ENCODE data around the gene CYP24A1. TPM values are rescaled to one million over a fixed set of nuclear protein-coding genes. Genes with fewer than 3 reads are reported as not detected.

CYP24A1 gene
- total RNA-seq, 1 donor from 2014 or later = not detected

DNA sequence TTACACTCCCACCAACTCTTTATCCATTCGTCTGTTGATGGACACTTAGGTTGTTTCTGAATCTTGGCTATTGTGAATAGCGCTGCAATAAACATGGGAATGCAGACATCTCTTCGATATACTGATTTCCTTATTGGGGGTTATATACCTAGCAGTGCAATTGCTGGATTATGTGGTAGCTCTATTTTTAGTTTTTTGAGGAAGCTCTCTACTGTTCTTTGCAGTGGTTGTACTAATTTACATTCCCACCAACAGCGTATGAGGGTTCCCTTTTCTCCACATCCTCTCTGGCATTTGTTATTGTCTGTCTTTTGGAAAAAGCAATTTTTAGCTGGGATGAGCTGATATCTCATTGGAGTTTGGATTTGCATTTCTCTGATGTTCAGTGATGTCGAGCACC, 29.5 kb upstream of the CYP24A1 start:
- no peak for DNase-seq (ENCODE audit: low read depth in 2 of 2)

DNA sequence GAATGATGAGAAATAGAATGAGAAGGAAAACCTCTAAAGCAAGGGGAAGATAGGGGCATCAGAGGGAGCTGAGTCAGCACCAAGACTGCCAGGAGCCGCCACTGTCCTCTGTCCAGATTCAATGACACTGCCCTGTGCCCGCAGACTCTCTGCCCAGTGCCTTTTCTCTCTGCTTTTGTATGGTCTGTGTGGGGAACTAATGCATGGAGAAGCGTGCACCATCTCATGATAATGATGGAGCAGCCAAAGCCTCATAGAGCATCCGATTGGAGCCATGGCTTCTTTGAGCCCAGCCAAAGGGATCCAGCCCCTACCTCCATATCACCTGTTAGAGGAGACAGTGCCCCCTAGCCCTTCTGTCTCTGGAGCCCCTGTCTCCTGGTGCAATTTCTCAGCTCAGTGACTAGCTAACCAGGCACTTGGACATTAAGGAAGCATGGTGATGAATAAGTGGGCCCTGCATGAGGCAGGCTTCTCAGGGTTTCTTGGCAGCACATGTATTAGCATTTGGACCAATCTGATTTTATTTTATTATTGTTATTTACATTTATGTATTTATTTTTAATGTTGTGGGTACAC, 27.6 kb upstream of the CYP24A1 start:
- DNase-seq (ENCODE audit: low read depth in 2 of 2) = no peak

DNA sequence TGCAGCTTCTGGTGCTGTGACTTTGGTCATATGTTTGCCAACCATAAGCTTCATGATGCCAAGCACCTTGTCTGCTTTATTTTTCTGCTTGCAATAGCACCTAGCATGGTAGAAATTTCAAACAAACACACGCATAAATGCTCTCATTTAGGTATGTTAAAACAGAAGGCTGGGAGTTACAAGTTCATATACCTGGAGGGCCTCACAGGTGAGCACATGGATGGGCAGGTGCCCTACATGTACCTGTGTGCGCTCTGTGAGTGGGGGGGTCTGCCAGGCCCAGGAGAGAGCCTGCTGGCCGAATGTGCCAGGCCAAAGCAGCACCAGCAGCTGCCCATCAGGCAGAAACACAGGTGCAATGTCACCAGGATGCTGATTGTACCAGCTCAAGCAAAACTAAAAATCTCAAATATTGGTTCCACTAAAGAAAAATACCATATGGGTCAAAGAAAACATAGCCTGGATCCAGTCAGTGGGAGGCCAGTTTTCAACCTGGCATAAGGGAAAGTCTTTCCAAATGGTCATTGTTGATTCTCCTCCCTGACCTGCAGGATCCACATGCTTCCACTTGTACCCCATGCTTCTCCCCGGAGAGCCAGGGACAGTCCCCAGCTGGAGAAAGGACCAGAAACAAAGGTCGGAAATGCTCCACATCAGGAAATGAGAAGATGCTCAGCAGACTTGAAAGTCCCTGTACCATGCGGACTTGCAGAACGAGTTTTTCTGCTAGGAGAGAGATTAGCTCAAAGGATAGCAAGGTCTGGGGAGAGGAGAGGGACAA, 26.9 kb upstream of the CYP24A1 start:
- no peak for DNase-seq (ENCODE audit: low read depth in 2 of 2)

DNA sequence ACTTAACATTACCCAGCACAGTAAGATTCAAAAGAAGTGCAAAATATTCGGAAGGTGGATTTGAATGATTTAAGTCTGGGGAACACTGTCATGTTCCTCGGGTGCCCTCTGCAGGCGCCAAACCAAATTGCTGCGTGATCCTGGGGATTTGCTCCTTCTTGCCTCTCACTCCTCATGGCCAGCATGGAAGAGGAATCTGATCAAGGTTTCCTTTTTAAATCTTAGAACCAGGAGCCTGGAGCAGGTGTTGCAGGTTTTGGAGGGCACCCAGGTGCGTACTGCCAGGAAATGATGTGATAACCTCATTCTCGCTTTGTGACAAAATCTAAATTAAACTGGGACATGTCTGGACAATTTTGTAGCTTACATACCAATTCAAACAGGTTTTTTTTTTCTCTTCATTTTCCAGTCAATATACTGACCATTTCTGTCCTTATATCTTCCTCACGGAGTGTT, 26.0 kb upstream of the CYP24A1 start:
- peak; percentile 40 to 70 for DNase-seq (ENCODE audit: low read depth in 2 of 2)

DNA sequence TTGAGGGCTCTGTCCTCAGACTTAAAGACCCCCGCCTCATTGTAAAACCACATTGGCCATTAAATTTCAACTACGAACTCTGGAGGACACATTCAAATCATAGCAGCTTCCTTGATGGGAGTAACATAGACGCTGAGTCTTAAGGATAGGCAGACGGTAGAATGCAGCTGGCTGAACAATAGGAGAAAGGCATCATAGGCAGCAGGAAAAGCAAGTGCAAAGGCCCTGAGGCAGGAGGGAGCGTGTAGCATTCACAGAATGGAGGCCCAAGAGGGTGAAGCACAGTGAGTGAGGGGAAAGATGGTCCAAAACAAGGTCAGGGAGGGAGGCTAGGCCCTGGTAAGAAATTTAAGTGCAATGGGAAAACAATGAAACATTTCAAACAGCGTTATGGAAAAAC, 25.5 kb upstream of the CYP24A1 start:
- no peak for DNase-seq (ENCODE audit: low read depth in 2 of 2)

DNA sequence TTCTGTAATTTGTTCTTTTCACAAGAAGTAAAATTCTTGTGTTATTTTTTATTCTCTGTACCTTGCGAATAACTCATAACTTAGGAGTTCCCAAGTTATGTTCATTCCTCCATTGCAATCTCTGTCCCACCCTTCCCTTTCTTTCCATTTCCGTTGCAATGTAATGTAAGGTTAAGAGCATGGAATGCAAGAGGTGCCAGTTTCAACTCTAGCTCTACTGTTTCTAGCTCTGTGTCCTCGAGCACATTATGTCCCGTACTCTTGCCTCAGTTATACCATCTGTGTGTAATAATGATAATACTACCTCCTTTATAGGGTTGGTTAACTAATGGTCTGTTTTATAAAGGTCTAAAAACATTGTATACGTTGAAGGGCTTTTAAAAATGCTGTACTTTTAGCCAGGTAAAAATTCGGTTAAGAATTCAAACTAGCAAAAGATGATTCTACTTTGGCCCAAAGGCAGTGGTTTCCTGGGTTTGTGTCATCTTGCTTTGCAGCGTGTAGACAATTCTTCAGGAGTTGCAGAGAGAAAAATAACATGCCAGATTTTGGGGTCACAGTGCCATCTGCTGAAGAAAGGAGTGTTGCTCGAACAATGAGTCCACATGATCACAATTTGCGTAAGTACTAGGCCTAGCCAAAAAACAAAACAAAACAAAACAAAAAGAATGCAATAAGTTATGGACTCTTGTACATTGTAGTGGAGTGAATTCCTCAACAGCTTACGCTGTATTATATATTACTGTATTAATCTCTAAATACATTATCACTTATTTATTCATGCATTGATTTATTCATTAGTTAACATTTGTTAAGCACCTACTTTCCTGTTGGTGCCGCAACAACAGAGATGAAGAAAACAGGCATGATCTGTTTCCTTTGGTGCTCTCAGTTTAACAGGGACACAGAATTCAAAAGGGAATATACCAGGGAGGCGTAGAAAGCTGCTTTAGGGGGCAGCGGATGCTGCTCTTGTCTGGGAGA, 24.1 kb upstream of the CYP24A1 start:
- no peak for DNase-seq (ENCODE audit: low read depth in 2 of 2)

DNA sequence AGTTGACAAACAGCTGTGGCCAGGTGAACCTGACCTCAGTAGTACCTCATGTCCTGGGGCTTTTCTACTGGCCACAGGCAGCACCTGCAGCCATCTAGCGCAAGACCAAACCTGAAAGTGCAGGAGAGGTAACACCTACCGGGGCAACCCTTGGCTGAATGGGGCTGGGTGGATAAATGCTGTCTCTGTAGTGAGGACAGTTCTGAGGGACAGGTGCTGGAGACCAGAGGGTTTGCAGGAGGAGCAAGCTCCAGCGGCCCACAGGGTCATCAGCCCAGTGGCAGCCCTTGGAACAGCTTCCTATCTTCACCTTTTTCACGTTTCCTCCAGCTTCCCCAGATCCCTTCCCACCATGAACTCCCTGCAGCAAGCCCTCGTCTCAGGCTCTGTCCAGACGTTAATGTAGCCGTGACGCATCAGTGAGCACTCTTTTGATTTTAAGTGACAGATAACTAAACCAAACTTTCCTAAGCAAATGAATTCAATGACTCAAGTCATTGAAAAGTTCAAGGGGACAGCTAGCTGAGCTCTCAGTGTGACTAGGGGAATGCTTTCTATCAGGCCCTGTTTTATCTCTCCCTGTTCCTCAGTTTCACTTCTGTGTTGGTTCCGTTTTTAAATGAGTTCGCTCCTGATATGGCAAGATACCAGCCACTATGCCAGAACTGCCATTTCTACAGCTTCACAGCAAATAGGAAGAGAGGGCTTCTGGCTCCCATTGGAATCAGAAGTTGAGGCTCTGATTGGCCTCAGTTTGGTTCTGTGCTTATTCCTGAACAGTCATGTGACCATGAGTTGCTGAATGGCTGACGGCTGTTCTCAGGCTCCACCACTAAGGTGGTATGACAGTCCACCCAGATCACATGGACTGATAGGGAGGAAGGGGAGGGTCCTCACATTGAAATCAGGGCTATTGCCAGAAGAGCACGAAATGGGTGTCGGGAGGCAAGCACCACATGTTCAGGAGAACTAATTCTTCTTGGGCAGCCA, 22.0 kb upstream of the CYP24A1 start:
- DNase-seq (ENCODE audit: low read depth in 2 of 2) = no peak

DNA sequence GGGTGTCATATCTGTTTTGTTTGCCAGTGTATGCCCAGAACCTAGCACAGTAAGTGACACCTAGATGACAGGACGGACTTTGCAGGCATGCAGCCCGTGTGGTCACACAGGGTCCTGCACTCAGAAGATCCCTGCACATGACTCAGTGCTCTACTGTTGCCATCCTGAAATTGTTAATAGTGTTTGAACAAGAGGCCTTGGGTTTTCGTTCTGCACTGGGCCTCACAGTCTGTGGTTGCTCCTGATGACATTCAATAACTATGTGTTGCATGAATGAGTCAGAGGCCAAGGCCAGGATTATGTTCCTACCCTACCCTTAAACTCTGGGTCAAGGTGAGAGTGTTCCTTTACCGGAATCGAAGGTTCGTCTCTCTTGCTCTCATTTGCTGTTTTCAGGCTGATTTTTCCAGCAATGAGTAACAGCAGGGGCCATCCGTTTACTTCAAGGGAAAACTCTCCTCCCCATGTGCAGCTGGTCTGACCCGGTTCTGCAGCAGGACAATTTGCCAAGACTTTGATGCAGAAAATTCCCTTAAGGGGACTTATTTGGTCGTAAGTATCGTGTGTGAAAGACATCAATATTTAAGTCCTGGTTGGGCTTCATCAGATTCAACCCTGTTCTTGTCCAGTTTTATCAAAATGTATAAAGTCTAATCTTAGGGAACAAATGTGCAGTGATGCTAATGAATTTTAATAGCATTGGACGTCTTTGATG, 21.1 kb upstream of the CYP24A1 start:
- DNase-seq (ENCODE audit: low read depth in 2 of 2) = no peak

DNA sequence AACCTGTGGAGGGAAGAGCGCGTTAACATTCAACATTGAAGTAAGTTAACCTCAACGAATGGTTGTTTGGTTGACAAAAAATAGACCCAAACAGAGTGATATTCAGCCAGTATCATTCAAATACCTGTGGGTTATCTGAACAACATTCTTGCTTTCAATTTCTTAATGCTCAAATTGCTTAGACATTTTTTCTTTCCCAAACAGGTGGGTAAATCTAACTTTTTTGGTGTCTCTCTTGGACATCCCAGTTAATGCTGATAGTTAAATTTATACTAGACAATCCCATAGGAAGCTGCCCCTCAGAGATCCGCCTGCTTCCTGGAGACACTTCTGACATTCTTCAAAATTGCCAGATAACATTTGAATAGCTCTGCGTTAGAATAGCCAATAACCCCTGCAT, 20.0 kb upstream of the CYP24A1 start:
- no peak for DNase-seq (ENCODE audit: low read depth in 2 of 2)

DNA sequence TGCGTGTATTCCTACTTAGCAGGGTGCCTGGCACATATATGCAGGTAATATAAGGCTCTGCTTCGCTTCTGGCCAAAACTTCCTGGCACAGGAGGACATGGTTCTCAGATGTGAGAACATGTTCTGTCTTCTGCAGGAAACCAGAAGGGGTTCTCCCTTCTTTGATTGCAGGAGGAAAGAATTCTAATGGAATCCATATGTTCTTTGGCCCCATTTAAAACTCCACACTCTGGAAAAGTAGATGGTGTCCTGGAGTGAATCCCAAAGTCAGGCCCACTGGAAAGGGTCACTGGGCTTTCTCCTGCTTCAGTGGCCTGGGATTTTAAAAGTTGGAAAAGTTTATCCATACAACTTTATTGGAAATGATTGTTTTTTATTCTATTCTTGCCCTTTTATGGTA, 16.4 kb upstream of the CYP24A1 start:
- no peak for DNase-seq (ENCODE audit: low read depth in 2 of 2)

DNA sequence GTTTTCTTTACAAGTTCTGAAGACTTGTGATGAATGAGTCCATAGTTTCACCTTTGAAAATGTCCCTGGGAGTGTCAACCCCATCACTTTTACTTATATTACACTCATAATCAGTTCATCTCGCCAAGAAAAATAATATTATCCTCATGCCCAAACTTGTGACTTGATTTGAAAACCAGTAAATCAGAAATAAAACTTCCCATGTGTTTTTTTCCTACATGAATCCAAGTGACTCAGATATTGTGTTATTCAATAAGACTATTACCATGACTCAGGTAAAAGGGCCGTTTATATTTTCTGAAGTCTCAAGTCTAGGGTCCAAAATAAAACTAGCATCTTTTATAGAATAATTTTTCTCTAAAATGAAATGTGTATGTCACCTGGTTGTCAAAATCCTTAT, 15.8 kb upstream of the CYP24A1 start:
- DNase-seq (ENCODE audit: low read depth in 2 of 2) = no peak

DNA sequence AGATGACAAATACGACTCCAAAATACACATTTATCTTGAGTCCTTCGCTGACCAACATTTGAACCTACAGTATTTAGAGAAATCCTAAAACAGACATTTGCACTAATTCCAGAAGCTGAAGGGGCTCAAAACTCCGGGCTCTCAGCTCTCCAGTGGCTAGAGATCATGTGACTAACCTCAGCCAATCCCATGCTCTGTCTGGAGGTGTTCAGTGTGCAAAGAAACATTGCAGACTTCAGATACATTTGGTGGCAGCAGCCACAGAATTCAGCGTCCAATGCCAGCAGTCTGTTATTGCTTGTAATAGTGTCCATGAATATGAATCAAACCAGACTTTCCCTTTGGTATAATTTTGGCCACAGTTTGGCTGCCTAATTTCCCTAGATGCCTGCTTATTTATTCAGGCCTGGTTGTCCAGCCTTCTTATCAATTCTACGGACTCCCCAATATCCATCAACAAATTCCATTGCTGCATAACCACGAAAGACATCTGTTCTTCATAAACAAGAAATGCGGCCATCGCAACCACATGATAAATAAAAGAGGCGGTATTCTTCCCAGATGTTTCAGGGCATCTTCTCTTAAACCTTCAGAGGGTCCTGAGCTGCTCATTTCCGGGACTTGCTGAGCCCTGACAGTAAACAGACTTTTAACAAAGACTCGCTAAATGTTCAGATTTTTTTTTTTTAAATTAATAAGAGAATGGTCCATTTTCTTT, 14.5 kb upstream of the CYP24A1 start:
- no peak for DNase-seq (ENCODE audit: low read depth in 2 of 2)

DNA sequence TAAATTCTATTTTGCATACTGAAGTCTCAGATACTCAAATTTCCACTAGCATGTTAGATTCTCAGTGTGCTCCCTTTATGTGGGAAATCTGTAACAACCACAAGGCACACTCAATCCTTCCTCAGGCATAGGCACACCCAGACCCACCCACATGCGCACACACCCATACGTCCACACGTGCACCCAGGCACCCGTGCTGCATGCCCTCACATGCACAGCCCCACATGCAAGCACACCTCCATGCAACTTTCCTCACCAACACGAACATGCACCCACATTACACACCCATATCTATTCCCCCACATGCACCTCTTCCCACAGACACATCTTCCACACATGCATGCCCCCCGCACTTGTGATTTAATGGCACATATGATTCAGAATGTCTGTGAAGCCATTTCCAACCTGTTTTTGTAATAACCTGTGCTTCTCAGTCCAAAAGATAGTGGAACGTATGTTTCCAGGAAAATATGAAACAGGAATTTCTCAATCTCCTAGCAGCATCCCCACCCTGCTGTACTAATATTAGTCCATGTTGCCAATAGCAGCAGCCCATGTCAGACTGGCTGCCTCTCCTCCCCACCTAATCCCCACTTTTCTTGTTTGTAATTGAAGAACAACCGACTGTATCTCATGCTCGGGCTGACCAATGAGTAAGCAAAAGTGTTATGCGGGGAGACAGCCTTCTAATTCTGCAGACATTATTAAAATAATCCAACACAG, 11.3 kb upstream of the CYP24A1 start:
- no peak for DNase-seq (ENCODE audit: low read depth in 2 of 2)

DNA sequence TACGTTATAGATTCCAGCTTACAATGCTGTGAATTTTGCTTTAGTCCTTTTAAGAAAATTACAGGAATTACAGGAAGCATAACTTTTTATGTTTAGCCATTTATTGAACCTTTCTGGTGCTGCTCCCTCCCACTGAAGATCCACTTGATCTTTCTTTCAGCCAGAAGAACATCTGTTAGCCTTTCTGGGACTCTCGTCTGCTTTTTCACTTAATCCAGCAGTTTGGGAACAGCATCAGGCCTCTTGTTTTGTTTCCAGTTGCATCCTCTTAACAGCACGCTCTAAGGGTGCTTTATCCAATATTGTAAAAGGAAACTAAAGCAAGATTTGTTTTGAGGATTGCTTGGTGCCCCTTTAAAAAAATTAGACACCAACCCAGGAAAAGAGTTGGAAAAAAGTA, 10.3 kb upstream of the CYP24A1 start:
- no peak for DNase-seq (ENCODE audit: low read depth in 2 of 2)

DNA sequence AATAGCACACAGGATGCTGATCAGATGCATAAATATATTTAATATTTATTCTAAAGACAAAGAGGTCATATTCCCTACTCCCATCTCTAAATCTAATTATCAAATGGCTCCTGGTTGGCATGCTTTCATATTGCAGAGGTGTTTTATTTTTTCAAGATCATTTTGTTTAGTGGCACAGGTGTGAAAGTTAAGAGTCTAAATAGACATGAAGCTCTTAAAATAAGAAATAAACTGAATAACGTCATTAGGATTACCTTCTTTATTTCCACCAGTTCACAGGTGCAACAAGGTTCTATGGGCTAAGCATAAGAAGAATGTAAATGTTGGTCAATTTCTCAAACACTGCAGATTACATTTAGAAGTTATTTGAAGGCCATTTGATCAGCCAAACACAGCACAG, 7.1 kb upstream of the CYP24A1 start:
- no peak for DNase-seq (ENCODE audit: low read depth in 2 of 2)

DNA sequence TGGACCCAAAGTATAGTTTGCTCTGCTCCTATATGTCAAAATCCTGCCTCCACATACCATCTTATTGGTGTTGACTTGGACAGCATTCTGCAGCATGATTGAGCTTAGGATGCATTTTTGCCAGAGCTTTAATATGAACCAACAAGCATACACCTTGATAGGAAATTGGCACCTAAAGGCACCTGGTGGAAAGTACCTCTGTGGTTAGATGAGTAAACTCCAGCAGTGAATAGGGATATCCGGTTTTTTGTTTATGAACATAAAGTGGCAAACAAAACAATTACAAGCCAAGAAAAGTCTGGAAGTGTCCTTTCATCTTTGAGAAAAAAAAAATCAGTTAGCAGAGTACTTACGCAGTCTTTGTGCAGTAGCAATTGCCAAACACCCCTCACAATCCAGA, 6.2 kb upstream of the CYP24A1 start:
- DNase-seq (ENCODE audit: low read depth in 2 of 2) = no peak

DNA sequence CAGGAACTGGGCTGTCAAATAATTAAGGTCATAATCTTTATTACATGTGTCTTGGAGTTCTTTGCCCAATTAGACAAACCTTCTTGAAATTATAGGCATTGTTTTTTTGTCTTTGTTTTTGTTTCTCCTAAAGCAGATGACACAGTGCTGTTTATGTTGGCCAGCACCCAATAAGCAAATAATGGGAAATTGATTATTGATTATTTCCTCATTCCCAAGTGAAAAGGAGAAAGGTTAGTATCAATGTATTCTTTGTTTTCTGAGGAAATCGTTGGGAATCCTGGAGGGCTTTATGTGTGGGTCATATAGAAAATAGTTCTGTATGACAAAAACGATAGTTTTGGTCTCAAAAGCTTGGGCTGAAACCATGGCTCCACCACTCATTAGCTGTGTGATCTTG, 4.5 kb upstream of the CYP24A1 start:
- DNase-seq (ENCODE audit: low read depth in 2 of 2) = no peak

DNA sequence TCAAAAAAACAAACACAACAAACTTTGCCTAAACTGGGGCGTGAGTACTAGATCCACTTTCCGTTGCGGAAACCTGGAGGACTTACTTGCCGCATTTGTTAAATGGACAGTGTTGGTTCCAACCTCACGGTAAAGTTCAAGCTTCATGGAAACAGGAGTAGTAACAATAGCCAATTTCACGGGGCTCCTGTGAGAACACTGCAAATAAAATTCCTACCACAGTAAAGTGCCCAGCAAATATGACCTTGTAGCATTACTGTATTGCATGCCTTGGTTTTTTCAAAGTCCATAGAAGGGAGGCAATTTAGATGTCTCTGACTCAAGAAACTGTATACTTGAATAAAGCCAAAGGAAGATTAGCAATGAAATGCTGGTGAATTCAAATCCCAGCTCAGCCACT, 3.6 kb upstream of the CYP24A1 start:
- no peak for DNase-seq (ENCODE audit: low read depth in 2 of 2)

DNA sequence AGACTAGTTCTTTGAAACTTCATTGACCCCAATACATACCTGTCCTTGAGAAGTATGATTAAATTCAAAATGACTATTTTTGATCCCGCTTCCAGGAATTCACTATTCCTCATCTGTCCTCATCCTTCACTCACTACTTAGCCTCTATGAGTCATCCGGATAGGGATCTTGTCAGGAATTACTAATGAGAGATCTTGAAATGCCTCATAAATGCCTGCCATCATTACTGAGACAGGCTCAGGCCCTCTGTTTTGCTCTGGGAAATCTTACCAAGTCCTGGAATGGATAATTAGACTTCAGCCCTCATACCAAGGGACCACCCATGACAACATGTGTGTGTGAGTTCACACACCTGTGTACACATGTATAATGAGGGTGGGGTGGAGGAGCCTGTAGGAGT, 2.8 kb upstream of the CYP24A1 start:
- no peak for DNase-seq (ENCODE audit: low read depth in 2 of 2)
